ENCODE measurements around the gene PFDN4.

DNA sequence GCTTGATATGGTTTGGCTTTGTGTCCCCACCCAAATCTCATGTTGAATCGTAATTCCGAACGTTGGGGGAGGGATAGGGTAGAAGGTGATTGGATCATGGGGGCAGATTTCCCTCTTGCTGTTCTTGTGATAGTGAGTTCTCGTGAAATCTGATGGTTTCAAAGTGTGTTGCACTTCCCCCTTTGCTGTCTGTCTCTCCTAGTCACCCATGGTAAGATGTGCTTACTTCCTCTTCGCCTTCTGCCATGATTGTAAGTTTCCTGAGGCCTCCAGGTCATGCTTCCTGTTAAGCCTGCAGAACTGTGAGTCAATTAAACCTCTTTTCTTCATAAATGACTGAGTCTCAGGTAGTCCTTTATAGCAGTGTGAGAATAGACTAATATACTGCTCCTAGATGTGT lies 19.9 kb downstream of the PFDN4 start:
- TF ChIP-seq, protein P1, sequence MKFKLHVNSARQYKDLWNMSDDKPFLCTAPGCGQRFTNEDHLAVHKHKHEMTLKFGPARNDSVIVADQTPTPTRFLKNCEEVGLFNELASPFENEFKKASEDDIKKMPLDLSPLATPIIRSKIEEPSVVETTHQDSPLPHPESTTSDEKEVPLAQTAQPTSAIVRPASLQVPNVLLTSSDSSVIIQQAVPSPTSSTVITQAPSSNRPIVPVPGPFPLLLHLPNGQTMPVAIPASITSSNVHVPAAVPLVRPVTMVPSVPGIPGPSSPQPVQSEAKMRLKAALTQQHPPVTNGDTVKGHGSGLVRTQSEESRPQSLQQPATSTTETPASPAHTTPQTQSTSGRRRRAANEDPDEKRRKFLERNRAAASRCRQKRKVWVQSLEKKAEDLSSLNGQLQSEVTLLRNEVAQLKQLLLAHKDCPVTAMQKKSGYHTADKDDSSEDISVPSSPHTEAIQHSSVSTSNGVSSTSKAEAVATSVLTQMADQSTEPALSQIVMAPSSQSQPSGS (tag by site-specific recombination; IDR thresholded peaks at IDR 0.05; ENCODE audit: low read depth): no peak
- TF ChIP-seq ZIC2 (tag by site-specific recombination; IDR thresholded peaks at IDR 0.05) (no peak), TCF7L2 (IDR thresholded peaks at IDR 0.05; ENCODE audit: borderline replicate concordance, low read depth, low read length) (no peak), ZBTB7A (tag by site-specific recombination; IDR thresholded peaks at IDR 0.05; ENCODE audit: low read depth) (no peak)
- TF ChIP-seq, protein P2, sequence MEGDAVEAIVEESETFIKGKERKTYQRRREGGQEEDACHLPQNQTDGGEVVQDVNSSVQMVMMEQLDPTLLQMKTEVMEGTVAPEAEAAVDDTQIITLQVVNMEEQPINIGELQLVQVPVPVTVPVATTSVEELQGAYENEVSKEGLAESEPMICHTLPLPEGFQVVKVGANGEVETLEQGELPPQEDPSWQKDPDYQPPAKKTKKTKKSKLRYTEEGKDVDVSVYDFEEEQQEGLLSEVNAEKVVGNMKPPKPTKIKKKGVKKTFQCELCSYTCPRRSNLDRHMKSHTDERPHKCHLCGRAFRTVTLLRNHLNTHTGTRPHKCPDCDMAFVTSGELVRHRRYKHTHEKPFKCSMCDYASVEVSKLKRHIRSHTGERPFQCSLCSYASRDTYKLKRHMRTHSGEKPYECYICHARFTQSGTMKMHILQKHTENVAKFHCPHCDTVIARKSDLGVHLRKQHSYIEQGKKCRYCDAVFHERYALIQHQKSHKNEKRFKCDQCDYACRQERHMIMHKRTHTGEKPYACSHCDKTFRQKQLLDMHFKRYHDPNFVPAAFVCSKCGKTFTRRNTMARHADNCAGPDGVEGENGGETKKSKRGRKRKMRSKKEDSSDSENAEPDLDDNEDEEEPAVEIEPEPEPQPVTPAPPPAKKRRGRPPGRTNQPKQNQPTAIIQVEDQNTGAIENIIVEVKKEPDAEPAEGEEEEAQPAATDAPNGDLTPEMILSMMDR (tag by site-specific recombination; IDR thresholded peaks at IDR 0.05): no peak

Measured in HEK293 (cell line).